ENCODE data around the gene KCNA2.

The KCNA2 gene

DNA sequence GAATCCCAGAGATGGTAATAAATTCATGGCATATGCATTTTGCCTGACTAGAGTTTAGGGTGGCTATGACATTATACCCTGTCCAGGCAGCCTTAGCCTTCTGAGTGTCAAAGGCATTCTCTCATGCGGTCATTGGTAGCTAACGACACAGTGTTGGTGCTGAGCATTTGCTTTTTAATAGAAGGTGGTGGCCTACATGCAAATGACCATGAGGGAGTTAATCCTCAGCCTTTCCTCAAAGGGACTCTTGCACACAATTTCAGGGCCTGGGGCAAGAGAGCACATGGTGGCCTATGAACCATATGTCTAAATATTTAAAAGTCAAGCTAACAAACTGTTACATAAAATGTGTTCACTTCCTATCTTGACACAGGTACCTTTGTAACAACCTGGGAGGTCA, 56.3 kb downstream of the KCNA2 start:
- no peaks in the 10 kb centered on the region for H3K36me3 ChIP-seq (ENCODE audit: control insufficient read depth, insufficient read depth, low read length)
- no peaks in the 10 kb centered on the region for H3K4me1 ChIP-seq (ENCODE audit: control insufficient read depth, insufficient read depth, low read length, poor library complexity, severe bottlenecking)
- 50% methylated on average over 1 of the region's 2 CpGs; no CpG with 5 or more reads in 1 of the 2 experiments for WGBS, 2 experiments (ENCODE audit: insufficient coverage in 2 of 2)
- H3K4me3 ChIP-seq (ENCODE audit: extremely low read depth, insufficient read depth, low read length, poor library complexity, severe bottlenecking): no peak overlapping the region
- no peak overlapping the region for H3K27ac ChIP-seq (ENCODE audit: low read depth, low read length, severe bottlenecking)
- H3K9me3 ChIP-seq (ENCODE audit: control insufficient read depth, low read length): no peaks in the 10 kb centered on the region

GRCh38 chr1:110548381-110548780, 57.8 kb downstream of the KCNA2 start:
- Histone ChIP-seq H3K4me1 (ENCODE audit: control insufficient read depth, insufficient read depth, low read length, poor library complexity, severe bottlenecking) (no peaks in the 10 kb centered on the region), H3K27ac (ENCODE audit: low read depth, low read length, severe bottlenecking) (no peak overlapping the region), H3K4me3 (ENCODE audit: extremely low read depth, insufficient read depth, low read length, poor library complexity, severe bottlenecking) (no peak overlapping the region), H3K36me3 (ENCODE audit: control insufficient read depth, insufficient read depth, low read length) (no peaks in the 10 kb centered on the region), H3K9me3 (ENCODE audit: control insufficient read depth, low read length) (no peaks in the 10 kb centered on the region)
- 28 to 61% methylated on average over 3 to 4 of the region's 4 CpGs for WGBS, 2 experiments (ENCODE audit: insufficient coverage in 2 of 2)

DNA sequence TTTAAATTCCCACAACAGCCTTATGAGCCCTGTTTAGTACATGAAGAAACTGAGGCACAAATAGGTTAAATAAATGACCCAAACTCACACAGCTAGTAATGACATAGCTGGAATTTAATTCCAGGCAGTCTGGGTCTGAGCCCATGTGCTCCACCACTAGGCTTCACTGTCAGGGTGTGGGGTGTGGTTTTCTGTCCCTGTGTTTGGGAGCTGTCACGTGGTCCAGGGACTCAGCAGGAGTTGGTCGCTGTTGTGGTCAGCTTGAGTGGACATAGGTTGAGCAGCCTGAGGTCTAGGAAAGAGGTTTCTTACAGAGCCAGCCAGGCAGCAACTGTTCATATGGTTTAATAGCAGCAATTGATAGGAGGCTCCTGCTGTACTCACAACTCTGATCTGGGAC, 59.1 kb downstream of the KCNA2 start:
- Histone ChIP-seq H3K4me3 (ENCODE audit: extremely low read depth, insufficient read depth, low read length, poor library complexity, severe bottlenecking) (no peak overlapping the region), H3K27ac (ENCODE audit: low read depth, low read length, severe bottlenecking) (no peak overlapping the region), H3K9me3 (ENCODE audit: control insufficient read depth, low read length) (no peaks in the 10 kb centered on the region), H3K4me1 (ENCODE audit: control insufficient read depth, insufficient read depth, low read length, poor library complexity, severe bottlenecking) (no peaks in the 10 kb centered on the region), H3K36me3 (ENCODE audit: control insufficient read depth, insufficient read depth, low read length) (no peaks in the 10 kb centered on the region)
- WGBS, 2 experiments (ENCODE audit: insufficient coverage in 2 of 2): 71 to 77% methylated on average over 2 of the region's 2 CpGs

DNA sequence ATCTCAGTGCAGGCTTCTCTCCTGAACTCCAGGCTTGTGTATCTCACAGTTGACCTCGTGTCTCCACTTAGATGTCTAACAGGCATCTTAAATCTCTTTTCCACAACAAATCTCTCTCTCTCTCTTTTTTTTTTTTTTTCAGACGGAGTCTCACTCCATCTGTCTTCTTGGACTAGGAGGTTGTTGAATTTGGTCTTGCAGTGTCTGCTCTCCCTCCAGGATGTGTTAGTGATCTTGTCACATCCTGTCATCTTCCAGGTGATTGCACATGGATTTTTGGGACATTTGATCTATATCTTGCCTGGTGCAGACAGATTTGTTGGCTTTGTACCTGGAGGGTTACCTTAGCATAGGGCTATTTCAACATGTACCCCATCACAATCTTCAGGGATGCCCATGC, 60.7 kb downstream of the KCNA2 start:
- no peaks in the 10 kb centered on the region for H3K36me3 ChIP-seq (ENCODE audit: control insufficient read depth, insufficient read depth, low read length)
- 67 to 80% methylated on average over 1 of the region's 2 CpGs for WGBS, 2 experiments (ENCODE audit: insufficient coverage in 2 of 2)
- no peaks in the 10 kb centered on the region for H3K4me1 ChIP-seq (ENCODE audit: control insufficient read depth, insufficient read depth, low read length, poor library complexity, severe bottlenecking)
- no peak overlapping the region for H3K4me3 ChIP-seq (ENCODE audit: extremely low read depth, insufficient read depth, low read length, poor library complexity, severe bottlenecking)
- H3K9me3 ChIP-seq (ENCODE audit: control insufficient read depth, low read length): no peaks in the 10 kb centered on the region
- no peak overlapping the region for H3K27ac ChIP-seq (ENCODE audit: low read depth, low read length, severe bottlenecking)

- H3K4me1 ChIP-seq (ENCODE audit: control insufficient read depth, insufficient read depth, low read length, poor library complexity, severe bottlenecking): no peaks in the 10 kb centered on the region
- H3K36me3 ChIP-seq (ENCODE audit: control insufficient read depth, insufficient read depth, low read length): no peaks in the 10 kb centered on the region
- no CpG with 5 or more reads among the region's 3 CpGs for WGBS, 2 experiments (ENCODE audit: insufficient coverage in 2 of 2)
- no peaks in the 10 kb centered on the region for H3K9me3 ChIP-seq (ENCODE audit: control insufficient read depth, low read length)
- no peak overlapping the region for H3K27ac ChIP-seq (ENCODE audit: low read depth, low read length, severe bottlenecking)
- H3K4me3 ChIP-seq (ENCODE audit: extremely low read depth, insufficient read depth, low read length, poor library complexity, severe bottlenecking): no peak overlapping the region
These were observed 61.4 kb downstream of the KCNA2 start for GRCh38 chr1:110544753-110545152.
